ENCODE results near the gene CLDN6.
"Not testable (repeated sequence)": the region's sequence is repeated elsewhere in the genome, so short reads cannot be mapped to it uniquely, and the experiment has no call there.

Gene CLDN6, protein sequence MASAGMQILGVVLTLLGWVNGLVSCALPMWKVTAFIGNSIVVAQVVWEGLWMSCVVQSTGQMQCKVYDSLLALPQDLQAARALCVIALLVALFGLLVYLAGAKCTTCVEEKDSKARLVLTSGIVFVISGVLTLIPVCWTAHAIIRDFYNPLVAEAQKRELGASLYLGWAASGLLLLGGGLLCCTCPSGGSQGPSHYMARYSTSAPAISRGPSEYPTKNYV

GRCh38 chr16:3017794-3018506 is at the start of gene CLDN6:
Gene CLDN6, minus strand, starts transcription at chr16:3018183. Its CDS starts 2,162 bp downstream, at chr16:3016021.
- no peak for DNase-seq

- DNase-seq, result no peak
Observed at GRCh38 chr16:3066440-3066748, 48.4 kb upstream of the CLDN6 start.

DNA sequence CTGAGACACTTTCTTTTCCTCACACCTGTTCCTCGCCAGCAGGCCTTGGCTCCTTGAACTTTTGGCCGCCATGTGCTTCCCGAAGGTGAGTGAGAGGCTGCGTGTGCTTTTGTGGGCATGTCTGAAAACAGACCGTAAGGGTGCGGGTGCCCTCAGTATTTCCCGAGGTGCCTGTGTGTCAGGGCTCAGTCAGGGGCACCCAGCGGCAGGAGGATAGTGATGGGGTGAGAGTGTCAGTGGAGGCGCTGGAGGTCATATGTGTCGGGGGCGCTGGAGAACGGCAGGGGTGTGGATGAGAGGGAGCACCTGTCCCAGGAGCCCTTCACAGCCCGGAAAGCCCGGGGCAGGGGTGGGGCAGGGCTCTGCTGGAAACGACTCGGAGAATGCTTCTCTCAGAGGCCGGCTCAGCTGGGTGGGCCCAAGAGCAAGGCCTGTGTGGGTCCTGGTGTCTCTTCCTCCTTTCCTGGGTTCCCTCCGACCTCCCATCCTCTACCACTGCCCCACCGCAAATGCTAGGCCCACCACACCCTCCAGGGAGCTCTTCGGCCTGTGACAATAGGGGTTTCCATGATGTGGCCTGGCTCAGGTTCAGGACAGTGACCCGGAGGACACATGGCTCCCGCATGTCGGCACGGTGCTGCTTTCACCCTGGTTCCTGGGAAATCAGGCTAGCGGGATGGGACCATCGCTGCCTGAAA is 47.9 kb upstream of the CLDN6 start:
- DNase-seq, result no peak

GRCh38 chr16:3065069-3065741 is 47.2 kb upstream of the CLDN6 start, which contains the start of gene IL32:
Gene IL32, plus strand, starts transcription at chr16:3065640. Its CDS starts 172 bp downstream, at chr16:3065812.
- DNase-seq, result no peak

DNA sequence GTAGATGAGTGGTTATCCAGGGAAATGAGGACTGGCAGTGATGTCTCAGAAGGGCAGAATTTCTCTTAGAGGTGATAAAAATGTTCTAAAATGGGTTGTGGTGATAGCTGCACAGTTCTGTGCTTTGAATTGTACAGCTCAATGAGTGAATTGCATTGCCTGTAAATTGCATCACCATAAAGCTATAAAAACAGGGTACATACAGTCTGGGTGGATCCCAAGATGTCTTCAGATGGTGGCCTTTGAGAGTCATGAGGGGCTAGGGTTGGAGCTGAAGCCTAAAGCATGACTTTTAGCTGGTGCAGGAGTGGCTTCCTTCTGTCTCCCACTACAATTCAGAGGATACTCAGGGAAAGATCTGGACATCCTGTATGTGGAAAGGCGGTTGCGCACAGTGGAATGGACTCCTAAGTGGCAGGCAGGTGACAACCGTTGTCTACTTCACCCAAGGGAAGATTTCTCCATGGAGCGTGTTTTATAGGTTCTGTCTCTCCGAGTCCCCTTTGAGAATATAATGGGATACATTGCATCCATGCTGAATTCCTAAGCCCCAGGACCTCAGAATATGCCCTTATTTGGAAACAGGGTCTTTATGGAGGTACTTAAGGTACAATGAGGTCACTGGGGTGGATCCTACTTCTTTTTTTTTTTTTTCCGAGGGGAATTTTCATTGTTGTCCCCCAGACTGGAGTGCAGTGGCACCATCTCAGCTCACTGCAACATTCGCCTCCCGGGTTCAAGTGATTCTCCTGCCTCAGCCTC is 45.8 kb upstream of the CLDN6 start:
- no peak for DNase-seq

DNA sequence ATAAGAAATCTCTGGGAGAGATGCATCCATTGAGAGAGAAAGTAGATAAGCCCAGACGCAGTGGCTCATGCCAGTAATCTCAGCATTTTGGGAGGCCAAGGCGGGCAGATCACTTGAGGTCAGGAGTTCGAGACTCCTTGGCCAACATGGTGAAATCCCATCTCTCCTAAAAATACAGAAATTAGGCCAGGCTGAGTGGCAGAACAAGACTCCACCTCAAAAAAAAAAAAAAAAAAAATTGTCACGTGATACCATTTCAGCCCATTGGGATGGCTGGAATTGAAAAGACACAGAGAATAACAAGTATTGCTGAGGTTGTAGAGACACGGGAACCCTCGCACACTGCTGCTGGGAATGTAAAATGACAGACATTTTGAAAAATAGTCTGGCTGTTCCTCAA is 44.6 kb upstream of the CLDN6 start:
- no peak for DNase-seq

GRCh38 chr16:3060339-3061127 is 42.5 kb upstream of the CLDN6 start:
- no peak for DNase-seq

DNA sequence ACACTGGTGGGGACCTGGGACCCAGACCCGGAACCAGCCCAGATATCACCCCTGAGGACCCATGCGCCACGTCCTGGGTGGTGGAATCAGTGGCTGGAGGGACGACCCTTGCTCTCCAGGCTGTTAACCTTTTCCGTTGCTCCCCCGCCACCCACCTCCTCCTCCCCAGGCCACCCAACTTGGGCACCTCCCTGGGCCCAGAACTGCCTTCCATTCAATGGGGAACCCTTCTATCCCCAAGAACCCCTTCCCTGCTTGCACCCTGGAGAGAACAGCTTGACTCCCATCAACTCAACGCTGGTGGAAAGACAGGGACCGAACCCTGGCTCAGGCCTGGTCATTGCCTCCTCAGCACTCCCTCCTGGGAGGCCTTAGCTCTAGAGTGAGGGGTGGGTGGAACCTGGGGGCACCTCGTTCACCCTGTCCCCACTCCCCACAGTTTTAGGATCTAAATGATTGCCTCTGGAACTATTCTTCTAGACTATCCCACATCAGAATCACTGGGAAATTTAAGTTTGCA is 41.8 kb upstream of the CLDN6 start:
- no peak for DNase-seq

GRCh38 chr16:3059041-3059722 is 41.2 kb upstream of the CLDN6 start:
- DNase-seq, result peak; percentile 4

DNA sequence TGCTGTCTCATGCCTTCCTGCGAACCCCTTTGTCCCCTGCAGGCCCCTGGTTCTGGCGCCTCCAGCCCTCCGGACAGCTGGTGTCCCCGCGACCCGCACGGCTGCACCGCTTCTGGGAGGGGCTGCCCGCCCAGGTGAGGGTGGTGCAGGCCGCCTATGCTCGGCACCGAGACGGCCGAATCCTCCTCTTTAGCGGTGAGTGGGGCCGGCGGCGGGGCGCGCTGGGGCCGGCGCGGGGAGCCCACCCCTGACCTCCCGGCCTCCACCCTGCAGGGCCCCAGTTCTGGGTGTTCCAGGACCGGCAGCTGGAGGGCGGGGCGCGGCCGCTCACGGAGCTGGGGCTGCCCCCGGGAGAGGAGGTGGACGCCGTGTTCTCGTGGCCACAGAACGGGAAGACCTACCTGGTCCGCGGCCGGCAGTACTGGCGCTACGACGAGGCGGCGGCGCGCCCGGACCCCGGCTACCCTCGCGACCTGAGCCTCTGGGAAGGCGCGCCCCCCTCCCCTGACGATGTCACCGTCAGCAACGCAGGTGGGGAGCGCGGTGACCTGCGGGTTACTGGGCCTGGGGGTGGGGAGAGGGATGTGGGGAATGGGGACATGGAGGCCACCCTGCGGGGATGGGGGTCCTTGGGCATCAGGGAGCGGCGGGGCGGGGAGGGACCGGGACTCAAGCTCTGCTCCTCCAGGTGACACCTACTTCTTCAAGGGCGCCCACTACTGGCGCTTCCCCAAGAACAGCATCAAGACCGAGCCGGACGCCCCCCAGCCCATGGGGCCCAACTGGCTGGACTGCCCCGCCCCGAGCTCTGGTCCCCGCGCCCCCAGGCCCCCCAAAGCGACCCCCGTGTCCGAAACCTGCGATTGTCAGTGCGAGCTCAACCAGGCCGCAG is 40.4 kb upstream of the CLDN6 start:
- no peak for DNase-seq

- no peak for DNase-seq
Observed at GRCh38 chr16:3057181-3058138, 39.5 kb upstream of the CLDN6 start.

GRCh38 chr16:3056336-3057180 is 38.6 kb upstream of the CLDN6 start:
- DNase-seq, result no peak

- not testable (repeated sequence) for DNase-seq
Observed at GRCh38 chr16:3055734-3056115, 37.7 kb upstream of the CLDN6 start.

- DNase-seq, result no peak
Observed at GRCh38 chr16:3054965-3055733, 37.2 kb upstream of the CLDN6 start.

GRCh38 chr16:3053330-3053710 is 35.3 kb upstream of the CLDN6 start:
- not testable (repeated sequence) for DNase-seq

GRCh38 chr16:3052571-3053329 is 34.8 kb upstream of the CLDN6 start:
- not testable (repeated sequence) for DNase-seq

Measured in NCI-H748 treated with DMSO at 0.1 percent for 48 hours (cell line).